Activated effector memory CD4-positive, alpha-beta T cell treated with Interleukin-2 at 50 U/mL for 16 hours (primary cell): ENCODE data around the gene CLINT1.
"Not testable (repeated sequence)": the region's sequence is repeated elsewhere in the genome, so short reads cannot be mapped to it uniquely, and the experiment has no call there.

Experiments
- DNase-seq: peaks from one replicate; pipeline ENCODE4 v3.0.0-alpha.2; 2020

Gene CLINT1

GRCh38 chr5:157862183-157862851 is 3.4 kb upstream of the CLINT1 start:
- no peak for DNase-seq

GRCh38 chr5:157860898-157861890 is 2.2 kb upstream of the CLINT1 start:
- no peak for DNase-seq

- no peak for DNase-seq
Measured at GRCh38 chr5:157859227-157859575, 256 bp upstream of the CLINT1 start.

GRCh38 chr5:157857816-157858526 is 974 bp downstream of the CLINT1 start:
- DNase-seq: no peak

GRCh38 chr5:157855404-157855994 is 3.4 kb downstream of the CLINT1 start:
- DNase-seq: no peak

GRCh38 chr5:157853365-157853764 is 5.6 kb downstream of the CLINT1 start:
- not testable (repeated sequence) for DNase-seq

- DNase-seq: no peak
Measured at GRCh38 chr5:157845914-157846598, 12.9 kb downstream of the CLINT1 start.

GRCh38 chr5:157842787-157843186 is 16.2 kb downstream of the CLINT1 start:
- no peak for DNase-seq

GRCh38 chr5:157842185-157842584 is 16.8 kb downstream of the CLINT1 start:
- no peak for DNase-seq

GRCh38 chr5:157839157-157839795 is 19.7 kb downstream of the CLINT1 start:
- no peak for DNase-seq

GRCh38 chr5:157836121-157836753 is 22.7 kb downstream of the CLINT1 start:
- DNase-seq: no peak

GRCh38 chr5:157835041-157835440 is 23.9 kb downstream of the CLINT1 start:
- no peak for DNase-seq

GRCh38 chr5:157828944-157829639 is 29.9 kb downstream of the CLINT1 start:
- DNase-seq: no peak

GRCh38 chr5:157828105-157828943 is 30.6 kb downstream of the CLINT1 start:
- DNase-seq: no peak

- no peak for DNase-seq
Measured at GRCh38 chr5:157827423-157827822, 31.5 kb downstream of the CLINT1 start.

GRCh38 chr5:157823655-157824054 is 35.3 kb downstream of the CLINT1 start:
- no peak for DNase-seq

- no peak for DNase-seq
Measured at GRCh38 chr5:157821822-157822622, 36.9 kb downstream of the CLINT1 start.

GRCh38 chr5:157821405-157821804 is 37.5 kb downstream of the CLINT1 start:
- DNase-seq: no peak
